NCI-H2196 treated with DMSO at 0.1 percent for 48 hours (cell line): ENCODE measurements around the gene TPST1.

Experiments used
- DNase-seq: peaks from one replicate; lab custom pipeline; 2025; ENCODE audit not compliant: unreplicated experiment; lab: John Stamatoyannopoulos, UW

TPST1 gene

DNA sequence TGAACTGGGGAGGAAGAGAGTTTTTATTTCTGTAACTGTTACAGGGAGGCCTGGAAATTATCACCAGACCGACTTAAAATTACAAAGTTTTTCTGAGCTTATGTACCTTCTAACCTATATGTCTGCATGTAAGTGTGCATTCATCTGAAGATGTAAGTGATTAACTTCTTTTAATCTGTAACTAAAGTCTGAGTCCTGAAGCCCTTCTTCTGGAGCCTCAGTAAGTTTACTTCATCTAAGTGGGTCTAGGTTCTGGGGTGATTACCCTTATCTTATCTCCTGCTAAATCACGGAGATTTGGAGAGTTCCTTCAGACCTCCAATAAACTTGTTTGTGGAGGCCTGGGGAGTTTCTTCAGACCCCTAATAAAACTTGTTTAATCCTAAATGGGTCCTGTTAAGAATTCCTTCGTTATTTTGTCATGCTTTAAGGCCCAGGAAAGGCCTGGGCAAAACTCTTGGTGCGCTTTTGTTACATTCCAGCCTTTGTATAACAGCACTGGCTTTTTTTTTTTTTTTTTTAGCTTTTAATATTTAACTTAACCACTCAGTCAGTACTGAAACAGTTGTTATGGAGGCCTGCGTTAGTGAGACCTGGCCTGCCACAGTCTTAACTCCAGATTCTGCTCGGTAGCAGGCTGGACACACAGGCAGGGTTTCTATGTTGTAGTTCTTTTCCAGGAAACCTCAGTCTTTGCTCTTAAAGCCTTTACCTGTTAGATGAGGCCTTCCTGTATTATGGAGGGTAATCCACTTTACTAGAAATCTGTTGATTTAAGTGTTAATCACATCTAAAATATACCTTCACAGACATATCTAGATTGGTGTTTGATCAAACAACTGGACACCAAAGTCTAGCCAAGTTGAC is 33.0 kb downstream of the TPST1 start:
- DNase-seq, result no peak

DNA sequence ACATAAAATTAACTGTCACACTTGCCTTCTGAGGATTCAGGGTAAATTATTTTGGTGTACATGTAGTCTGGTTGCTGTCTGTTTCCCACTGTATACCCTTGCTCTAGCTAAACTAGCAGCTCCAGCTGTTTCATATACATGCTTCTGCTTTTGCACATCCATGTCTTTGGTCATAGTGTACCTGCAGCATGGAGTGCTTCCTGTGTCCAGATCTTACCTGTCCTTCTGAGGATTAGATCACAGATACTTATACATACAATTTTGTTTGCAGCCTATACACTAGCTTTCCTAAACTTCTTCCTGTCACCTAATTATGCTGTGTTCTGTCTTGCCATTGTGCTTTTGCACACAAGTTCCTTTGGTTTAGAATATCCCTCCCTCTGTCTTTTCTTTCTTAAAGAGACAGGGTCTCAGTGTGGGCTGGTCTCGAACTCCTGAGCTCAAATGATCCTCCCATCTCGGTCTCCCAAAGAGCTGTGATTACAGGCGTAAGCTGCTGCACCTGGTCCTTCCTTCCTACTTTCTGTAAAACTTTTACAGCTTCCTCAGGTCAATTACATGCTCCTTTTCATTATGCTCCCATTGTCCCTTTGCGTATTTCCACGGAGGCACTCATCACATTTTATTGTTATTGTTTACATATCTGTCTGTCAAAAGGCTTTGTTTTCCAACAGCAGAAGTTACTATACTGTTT is 33.8 kb downstream of the TPST1 start:
- no peak for DNase-seq

DNA sequence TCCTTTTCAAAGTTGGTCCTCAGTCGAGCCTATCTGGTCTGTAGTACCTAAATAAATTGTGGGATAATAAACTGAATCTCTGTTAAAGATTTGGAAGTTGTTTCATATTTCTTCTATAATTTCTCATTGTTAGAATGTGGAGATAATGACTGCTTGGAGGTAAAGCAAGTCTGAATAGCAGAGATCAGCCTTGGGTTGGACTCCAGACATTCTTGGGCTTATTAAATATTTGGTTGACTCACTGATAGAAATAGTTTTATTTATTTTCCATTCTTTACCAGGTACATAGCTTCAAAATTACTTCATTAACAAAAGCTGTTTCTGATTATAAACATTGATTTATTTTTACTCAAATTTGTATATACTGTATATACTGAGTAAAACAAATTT is 34.3 kb downstream of the TPST1 start:
- DNase-seq, result no peak

DNA sequence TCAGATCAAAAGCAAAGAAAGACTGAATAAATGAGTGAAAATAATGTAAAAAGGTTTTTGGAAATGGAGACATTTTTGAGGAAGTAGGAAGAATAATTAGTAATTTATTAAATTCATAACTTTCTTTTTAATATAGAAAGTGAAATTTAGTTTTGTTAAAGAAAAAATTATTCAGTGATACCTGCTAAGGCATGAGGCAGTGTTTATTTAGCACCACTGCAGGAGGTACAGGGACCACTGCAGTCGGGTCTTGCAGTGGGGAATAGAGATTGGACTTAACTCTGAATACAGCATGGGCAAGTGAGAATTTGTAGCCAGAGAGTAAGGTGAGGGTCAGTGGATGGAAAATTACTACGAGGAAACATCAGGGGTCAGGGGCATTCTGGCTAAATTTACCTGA is 39.9 kb downstream of the TPST1 start:
- DNase-seq, result no peak

DNA sequence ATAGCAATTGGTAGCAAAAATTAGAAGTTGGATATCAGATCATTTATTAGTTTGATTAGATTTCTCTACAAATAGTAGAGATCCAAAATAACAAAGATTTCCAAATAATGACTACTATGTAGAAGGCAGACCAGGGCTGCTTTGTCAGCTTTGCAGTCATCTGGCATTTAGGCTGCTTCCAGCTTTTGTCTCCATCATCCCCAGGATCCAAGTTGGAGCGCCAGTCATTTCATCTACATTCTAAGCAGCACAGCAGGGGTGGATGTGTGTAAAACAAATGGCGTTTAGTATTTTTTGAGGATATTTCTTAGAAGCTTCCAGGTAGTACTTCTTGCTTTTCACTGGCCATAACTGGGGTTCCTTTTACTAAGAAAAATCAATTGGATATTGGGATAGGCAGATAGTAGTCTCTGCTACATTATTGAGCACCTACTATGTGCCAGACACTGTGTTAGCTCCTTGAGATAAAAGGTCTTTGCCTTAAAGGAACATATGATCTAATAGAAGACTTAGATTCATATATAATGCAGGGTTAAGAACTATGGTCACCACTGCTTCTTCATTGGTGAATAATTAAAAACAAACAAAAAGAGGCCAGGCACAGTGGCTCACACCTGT is 41.5 kb downstream of the TPST1 start:
- DNase-seq, result no peak

DNA sequence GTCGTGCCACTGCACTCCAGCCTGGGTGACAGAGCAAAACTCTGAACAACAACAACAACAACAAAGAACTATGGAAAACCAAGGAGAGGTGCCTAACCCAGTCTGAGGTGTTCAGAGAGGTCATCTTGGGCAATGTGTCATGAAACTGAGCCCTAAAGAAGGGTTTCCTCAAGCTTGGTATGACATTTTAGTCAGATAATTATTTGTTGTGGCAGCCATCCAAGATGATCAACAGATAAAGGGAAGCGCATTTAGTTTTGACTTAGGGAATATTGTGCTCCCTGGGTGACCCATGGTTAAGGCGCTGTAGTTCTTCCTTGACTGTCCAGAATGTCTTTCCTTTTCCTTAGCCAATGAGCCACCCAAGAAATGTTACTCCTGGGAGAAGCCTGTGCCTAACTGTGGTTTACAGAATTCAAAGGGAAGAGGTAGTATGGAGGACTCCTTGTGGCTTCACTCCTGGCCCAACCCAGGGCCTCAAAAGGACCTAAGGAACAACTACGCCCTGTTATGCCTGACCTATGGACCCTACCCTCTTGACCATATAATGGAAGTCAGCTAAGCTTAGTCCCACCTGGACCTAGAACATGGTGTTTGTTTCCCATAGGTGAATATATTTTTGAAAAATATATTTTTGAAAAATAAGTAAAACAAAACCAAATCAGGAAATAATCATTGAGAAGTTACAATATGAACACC is 42.4 kb downstream of the TPST1 start:
- no peak for DNase-seq

DNA sequence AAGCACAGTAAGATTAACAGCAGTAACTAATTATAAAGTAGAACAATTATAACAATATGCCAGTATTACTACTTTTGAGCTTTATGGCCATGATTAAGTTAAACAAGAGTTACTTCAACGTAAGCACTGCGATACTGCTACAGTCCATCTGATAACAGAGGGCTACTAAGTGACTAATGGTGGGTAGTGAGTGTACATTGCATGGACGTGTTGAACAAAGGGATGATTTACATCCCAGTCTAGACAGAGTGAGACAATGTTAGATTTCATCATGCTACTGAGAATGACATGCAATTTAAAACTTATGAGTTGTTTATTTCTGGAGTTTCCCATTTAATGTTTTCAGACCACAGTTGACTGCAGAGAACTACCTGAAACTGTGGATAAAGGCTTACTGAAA is 45.6 kb downstream of the TPST1 start:
- DNase-seq, result no peak

DNA sequence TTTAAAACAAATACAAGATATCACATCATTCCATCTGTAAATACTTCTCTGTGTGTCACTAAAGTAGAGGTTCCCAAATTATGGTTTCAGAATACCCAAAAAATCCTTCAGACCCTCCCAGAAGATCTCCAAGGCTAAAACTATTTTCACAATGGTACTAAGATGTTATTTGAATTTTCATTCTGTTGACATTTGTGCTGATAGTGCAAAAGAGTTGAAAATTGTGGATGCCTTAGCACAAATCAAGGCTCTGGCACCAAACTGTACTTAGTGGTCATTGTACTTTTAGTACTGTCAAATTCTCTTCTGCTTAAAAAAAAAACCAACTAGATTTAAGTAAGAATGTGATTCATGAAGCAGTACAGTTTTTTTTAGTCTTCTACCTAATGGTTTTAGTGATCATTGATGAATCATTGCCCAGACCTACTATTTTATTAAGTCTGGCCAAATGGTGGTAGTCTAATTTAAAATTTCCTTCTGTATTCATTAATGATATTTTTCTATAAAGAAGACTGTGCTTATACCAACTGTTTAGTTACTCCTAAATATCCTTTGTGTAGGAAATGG is 50.5 kb downstream of the TPST1 start:
- no peak for DNase-seq

DNA sequence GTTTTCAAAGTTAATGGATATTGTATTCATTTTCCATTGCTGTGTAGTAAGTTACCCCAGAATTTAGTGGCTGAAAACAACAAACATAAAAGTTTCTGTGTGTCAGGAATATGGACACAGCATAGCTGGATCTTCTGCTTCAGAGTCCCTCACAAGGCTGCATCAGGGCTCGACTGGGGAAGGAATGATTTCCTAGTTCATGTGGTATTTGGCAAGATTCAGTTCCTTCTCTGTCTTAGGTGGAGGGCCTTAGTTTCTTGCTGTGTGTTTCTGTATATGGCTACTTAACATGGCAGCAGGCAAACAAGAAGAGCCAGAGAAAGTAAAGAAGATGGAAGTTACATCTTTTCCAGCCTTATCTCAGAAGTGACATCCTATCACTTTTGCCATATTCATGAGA is 51.1 kb downstream of the TPST1 start:
- no peak for DNase-seq

DNA sequence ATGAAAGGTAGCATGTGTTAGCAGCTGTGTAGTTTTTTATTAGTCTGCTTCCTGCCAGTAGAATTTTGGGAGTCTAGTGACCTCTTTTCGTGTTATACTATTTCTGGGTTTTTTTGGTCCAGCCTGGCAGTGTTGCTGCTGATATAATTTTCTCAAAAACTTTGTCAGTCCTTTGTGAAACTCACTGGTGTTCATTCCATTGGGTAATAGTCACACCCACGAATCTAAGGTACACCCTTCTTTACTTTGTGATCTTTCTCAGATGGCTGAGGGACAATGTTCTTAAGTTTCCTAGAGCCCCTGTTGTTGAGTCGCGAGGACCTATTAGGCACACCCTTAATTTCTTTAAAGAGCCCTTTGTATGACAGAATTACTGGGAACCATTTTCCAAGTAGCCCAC is 52.3 kb downstream of the TPST1 start:
- no peak for DNase-seq

DNA sequence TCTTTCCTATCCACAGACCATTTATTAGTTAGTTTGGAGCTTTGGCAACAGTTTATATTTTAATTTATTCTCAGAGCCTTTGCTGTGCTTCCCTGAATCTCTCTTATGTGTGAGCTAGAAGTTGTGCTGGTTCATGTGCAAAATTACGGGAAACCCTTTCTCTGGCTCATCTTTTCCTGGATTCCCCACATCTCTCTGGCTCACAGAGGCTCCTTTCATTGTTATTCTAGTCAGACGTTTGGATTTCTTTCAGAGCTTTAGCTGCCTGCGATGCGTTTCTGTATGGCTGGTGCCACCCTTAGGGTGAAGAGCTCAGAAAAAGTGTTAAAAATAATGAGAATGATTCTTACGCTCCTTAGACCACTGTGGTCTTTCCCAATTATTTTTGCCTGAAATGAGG is 53.3 kb downstream of the TPST1 start:
- no peak for DNase-seq

DNA sequence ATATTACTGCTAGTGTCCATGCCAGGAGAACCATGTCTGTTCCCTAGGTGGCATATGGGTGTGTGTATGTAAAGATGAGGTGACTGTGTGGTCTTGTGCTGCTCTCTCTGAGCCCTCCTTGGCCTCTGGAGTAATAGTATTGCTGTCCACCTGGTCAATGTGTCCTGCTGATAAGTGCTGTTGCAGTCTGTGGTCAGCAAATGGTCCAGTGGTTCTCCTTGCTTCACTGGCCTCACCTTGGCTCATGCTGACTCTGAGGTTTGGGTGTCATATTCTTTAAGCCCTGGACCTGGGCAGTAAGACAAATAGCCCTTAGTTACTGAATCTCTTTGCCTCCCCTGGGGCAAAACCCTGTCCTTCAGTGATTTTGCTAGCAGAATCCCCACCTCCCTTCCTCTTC is 56.8 kb downstream of the TPST1 start:
- no peak for DNase-seq

DNA sequence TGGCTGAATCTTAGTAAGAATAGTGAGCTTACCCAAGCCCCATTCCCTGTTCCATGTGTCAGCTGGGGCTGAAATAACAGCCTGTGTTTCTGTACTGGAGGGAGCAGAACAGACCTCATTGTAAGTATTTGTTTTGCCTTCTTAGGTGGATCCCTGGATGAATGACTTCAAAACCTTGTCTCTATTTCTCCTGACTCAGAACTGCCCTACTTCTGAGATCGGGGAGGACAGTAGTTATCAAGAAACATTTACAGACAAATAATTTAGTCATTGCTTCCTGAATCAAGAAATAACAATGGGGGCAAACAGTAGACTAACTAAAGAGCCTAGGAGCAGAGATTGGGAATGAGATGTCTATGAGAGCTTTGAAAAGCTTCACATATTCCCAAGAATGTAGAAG is 58.8 kb downstream of the TPST1 start:
- DNase-seq, result no peak

DNA sequence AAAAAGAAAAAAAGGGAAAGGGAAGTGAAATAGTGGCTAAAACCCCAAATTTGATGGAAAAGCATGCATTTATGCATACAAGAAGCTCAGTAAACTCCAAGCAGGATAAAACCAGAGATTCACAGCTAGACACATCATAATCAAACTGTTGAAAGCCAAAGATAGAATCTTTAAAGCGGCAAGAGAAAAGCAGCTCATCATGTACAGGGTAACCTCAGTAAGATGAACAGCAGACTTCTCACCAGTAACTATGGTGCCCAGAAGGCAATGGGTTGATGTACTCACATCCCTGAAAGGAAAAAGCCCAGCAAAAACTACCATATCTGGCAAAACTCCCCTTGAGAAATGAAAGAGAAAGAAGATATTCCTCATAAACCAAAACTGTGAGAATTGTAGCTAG is 60.4 kb downstream of the TPST1 start:
- no peak for DNase-seq

DNA sequence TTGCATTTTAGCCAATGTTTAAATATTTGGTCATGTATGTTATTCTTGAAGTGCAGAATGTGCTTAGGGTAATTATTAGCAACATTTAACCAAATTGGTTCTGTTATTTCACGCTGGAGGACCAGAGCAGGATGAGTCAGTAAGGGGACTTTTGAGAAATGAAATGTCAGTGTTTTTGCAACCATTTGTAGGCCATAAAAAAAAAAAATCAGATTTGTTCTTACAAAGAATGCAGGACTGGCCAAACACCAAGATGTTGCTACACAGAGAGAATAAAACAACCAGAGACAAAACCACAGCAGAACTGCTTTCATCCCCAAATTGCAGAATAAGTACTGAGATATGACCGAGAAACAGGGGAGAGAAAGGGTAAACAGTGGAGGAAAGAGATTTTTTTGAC is 62.1 kb downstream of the TPST1 start:
- DNase-seq, result no peak

DNA sequence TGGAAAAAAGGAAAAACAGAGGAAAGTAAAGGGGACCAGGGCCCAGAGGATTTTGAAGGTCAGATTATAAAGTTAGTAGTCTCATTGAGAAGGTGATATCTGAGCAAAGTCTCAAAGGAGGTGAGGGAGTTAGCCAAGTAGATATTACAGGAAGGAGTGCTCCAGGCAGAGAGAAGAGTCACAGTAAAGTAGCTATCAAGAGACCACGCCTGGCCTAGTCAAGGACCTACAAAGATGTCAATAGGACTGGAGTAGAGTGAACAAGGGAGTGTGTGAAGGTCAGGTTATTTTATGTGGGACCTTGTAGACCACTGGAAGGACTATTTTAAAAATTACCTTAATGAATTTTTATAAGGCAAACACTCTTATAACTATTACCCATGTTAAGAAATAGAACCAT is 64.8 kb downstream of the TPST1 start:
- no peak for DNase-seq

DNA sequence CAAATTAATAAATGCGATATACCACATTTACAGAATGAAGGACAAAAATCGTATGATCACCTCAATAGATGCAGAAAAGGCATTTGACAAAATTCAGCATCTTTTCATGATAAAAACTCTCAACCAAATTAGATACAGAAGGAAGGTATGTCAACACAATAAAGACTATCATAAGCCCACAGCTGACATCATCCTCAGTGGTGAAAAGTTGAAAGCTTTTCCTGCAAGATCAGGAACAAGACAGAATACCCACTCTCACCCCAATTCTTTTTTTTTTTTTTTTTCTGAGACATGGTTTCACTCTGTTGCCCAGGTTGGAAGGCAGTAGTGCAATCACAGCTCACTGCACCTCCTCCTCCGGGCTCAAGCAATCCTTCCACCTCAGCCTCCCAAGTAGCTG is 67.2 kb downstream of the TPST1 start:
- no peak for DNase-seq

DNA sequence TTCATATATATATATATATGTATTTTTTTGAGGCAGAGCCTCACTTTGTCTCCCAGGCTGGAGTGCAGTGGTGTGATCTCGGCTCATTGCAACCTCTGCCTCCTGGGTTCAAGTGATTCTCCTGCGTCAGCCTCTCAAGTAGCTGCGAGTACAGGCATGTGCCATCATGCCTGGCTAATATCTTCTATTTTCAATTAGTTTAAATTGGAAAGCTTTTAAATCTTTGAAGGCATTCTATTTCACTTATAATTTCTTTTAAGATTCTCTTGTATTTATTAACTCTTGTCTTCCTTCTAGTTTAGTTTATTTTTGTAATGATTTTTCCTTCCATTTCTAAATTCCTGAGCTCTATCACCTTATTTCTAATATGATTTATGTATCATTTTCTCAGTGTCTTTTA is 71.2 kb downstream of the TPST1 start:
- DNase-seq, result no peak

DNA sequence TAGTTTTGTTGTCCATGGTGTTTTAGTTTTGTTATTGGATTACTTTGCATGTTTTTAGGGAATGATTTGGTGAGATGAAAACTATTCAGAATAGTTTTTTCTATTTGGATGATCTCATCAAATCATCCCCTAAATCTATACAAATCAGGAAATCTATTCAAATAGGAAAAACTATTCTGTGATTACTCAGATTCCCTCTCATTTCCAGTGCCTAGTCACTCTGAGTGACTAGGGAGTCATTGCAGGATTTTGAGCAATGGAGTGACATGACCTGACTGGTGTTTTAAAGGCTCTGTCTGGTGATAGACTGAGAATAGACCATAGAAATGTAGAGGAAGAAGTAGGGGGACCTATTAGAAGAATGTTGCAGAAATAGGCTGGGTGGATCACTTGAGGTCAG is 72.4 kb downstream of the TPST1 start:
- DNase-seq, result no peak

DNA sequence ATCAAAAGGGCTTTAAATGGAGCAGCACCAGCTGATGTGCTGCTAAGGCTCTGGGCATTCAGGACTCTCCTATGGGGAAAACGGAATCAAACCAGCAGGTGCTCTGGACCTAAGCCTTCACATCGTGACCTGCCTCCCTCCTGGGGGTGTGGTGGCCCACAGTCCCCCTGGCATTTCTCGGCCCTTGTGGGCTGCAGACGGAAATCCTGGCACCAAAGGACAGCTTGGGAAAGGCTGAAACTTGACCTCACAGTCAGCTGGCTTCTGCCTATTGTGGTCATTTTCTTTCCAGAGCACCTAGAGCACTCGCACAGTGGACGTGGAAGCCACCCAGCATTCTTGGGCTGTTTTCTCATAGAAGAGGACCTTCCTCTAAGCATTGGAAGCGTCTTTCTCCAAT is 74.8 kb downstream of the TPST1 start:
- DNase-seq, result no peak
